Measurements from ENCODE around the gene SCT. TPM values are rescaled to one million over a fixed set of nuclear protein-coding genes. Genes with fewer than 3 reads are reported as not detected.

Gene SCT
- total RNA-seq, 1 experiment from 2014 or later, result not detected

GRCh38 chr11:579830-580601, 47.0 kb downstream of the SCT start:
- H3K4me1 ChIP-seq, result peaks cover 10% of the 10 kb centered on the region

DNA sequence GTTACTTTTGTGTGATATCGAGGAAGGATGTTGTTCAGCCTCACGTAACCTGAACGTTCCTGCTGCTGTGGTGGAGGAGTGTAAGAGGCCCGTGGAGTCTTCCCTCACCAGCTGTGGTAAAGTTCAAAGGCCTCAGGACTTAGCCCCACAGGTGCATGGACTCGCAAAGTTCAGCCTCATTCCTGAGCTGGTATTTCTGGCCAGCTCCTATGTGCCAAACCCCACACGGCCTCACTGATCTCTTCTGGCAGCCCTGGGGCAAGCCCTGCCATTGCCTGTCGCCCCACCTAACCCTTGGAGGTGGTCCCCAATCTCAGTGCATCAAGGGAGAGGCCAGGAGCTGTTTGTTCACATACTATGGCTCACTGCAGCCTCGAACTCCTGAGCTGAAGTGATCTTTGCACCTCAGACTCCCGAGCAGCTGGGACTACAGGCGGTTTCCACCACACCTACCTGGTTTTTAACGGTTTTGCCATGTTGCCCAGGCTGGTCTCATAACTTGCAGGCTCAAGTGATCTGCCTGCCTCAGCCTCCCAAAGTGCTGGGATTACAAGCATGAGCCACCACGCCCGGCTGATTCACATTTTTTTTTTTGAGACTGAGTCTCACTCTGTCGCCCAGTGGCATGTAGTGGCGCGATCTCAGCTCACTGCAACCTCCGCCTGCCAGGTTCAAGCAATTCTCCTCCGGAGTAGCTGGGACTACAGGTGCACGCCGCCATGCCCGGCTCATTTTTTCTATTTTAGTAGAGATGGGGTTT, 48.5 kb downstream of the SCT start:
- Histone ChIP-seq H3K27me3 (peaks cover 11% of the 10 kb centered on the region), H3K36me3 (peaks cover 26% of the 10 kb centered on the region), H3K9me3 (replicated peaks) (no peaks in the 10 kb centered on the region), H3K4me1 (peaks cover 12% of the 10 kb centered on the region), H3K4me3 (no peak overlapping the region), H3K27ac (no peak overlapping the region)
- no peak for DNase-seq

More at GRCh38 chr11:579830-580601, 47.0 kb downstream of the SCT start:
- H3K36me3 ChIP-seq, result peaks cover 34% of the 10 kb centered on the region
- H3K4me3 ChIP-seq, result no peak overlapping the region
- peaks cover 5% of the 10 kb centered on the region; the same call in 1 of the 2 replicates for H3K27me3 ChIP-seq
- H3K27ac ChIP-seq, result no peak overlapping the region
- DNase-seq, result no peak
- H3K9me3 ChIP-seq (replicated peaks), result no peaks in the 10 kb centered on the region

- H3K36me3 ChIP-seq, result peaks cover 17% of the 10 kb centered on the region
- peaks cover 12% of the 10 kb centered on the region for H3K4me1 ChIP-seq
- no peak overlapping the region for H3K27ac ChIP-seq
- DNase-seq, result no peak
- H3K9me3 ChIP-seq (replicated peaks), result no peaks in the 10 kb centered on the region
- H3K4me3 ChIP-seq, result peak overlapping the region; percentile 78
- peaks cover 11% of the 10 kb centered on the region for H3K27me3 ChIP-seq
Measured at GRCh38 chr11:577611-577894, 49.4 kb downstream of the SCT start.

DNA sequence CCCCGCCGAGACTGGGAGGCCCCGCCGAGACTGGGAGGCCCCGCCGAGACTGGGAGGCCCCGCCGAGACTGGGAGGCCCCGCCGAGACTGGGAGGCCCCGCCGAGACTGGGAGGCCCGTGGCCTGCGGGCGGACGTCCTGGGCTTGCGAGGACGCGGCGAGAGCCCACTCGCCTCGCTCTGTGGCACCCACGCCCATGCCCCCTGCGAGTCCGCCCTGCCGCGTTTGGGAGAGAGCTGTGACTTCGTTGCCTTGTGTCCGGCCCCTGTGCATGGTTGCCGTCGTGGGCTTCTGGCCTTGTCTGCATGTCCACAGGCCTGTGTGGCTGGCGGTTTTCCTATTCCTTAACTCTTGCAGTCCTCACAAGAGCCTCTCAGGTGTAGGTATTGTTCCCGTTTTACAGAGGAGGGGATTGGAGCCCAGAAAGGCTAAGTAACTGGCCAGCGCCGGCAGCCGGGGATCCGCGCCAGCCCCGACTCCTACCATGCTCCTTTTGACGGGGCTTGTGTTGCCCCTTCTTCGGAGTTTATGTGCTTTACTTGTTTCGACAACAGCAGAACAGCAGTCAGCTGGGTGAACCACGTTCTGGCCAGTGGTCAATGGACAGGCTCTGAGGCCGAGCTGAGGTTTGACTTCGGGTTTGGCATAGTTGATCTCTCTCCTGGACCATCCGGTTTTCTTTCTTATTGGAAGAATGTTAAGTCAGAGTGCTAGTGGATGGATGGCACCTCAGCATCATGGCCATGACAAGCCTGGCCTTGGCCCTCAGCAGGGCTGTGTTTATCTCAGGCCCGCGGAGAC, 50.0 kb downstream of the SCT start:
- H3K4me3 ChIP-seq, result peak overlapping the region; percentile 78
- H3K27ac ChIP-seq, result peak overlapping the region; percentile 44; the same call in 1 of the 2 replicates
- peaks cover 12% of the 10 kb centered on the region for H3K4me1 ChIP-seq
- H3K27me3 ChIP-seq, result peaks cover 11% of the 10 kb centered on the region
- no peaks in the 10 kb centered on the region for H3K9me3 ChIP-seq (replicated peaks)
- peaks cover 12% of the 10 kb centered on the region for H3K36me3 ChIP-seq
- no peak for DNase-seq

Other genes with a start within 250 kb of the SCT start
- gene PKP3, start 233.0 kb downstream of the SCT start, total RNA-seq (2014; rRNA removed; shearing (Covaris generic)), result 0.18 TPM in 1 of 2 replicates, not detected in the other
- not detected in 2 replicates for gene SIGIRR, start 212.2 kb downstream of the SCT start, total RNA-seq (2014; rRNA removed; shearing (Covaris generic))
- 0.61 and 0.73 TPM in 2 replicates for gene ANO9, start 185.2 kb downstream of the SCT start, total RNA-seq (2014; rRNA removed; shearing (Covaris generic))
- gene PTDSS2, start 176.9 kb downstream of the SCT start, total RNA-seq (2014; rRNA removed; shearing (Covaris generic)), result 30.9 and 34.4 TPM in 2 replicates
- 82.4 and 84.7 TPM in 2 replicates for gene RNH1, start 119.9 kb downstream of the SCT start, total RNA-seq (2014; rRNA removed; shearing (Covaris generic))
- 75.7 and 80.1 TPM in 2 replicates for gene HRAS, start 91.6 kb downstream of the SCT start, total RNA-seq (2014; rRNA removed; shearing (Covaris generic))
- gene LRRC56, start 89.7 kb downstream of the SCT start, total RNA-seq (2014; rRNA removed; shearing (Covaris generic)), result 0.08 and 0.20 TPM in 2 replicates
- gene LMNTD2, start 66.4 kb downstream of the SCT start, total RNA-seq (2014; rRNA removed; shearing (Covaris generic)), result 0.43 and 0.51 TPM in 2 replicates
- 6.9 and 7.4 TPM in 2 replicates for gene RASSF7, start 66.2 kb downstream of the SCT start, total RNA-seq (2014; rRNA removed; shearing (Covaris generic))
- 30.8 and 34.3 TPM in 2 replicates for gene PHRF1, start 50.7 kb downstream of the SCT start, total RNA-seq (2014; rRNA removed; shearing (Covaris generic))
- 3.6 and 5.8 TPM in 2 replicates for gene IRF7, start 11.2 kb downstream of the SCT start, total RNA-seq (2014; rRNA removed; shearing (Covaris generic))
- not detected in 2 replicates for gene CDHR5, start 2.2 kb downstream of the SCT start, total RNA-seq (2014; rRNA removed; shearing (Covaris generic))
- gene DRD4, start 10.1 kb upstream of the SCT start, total RNA-seq (2014; rRNA removed; shearing (Covaris generic)), result not detected in 2 replicates
- 26.6 and 33.6 TPM in 2 replicates for gene DEAF1, start 68.0 kb upstream of the SCT start, total RNA-seq (2014; rRNA removed; shearing (Covaris generic))
- 10.7 and 17.7 TPM in 2 replicates for gene TMEM80, start 68.6 kb upstream of the SCT start, total RNA-seq (2014; rRNA removed; shearing (Covaris generic))
- 12.7 and 18.5 TPM in 2 replicates for gene EPS8L2, start 79.0 kb upstream of the SCT start, total RNA-seq (2014; rRNA removed; shearing (Covaris generic))
- gene TALDO1, start 120.3 kb upstream of the SCT start, total RNA-seq (2014; rRNA removed; shearing (Covaris generic)), result 107 and 108 TPM in 2 replicates
- gene GATD1, start 150.3 kb upstream of the SCT start, total RNA-seq (2014; rRNA removed; shearing (Covaris generic)), result 28.9 and 39.9 TPM in 2 replicates
- gene CEND1, start 162.9 kb upstream of the SCT start, total RNA-seq (2014; rRNA removed; shearing (Covaris generic)), result 1.5 TPM in 2 replicates
- gene SLC25A22, start 171.1 kb upstream of the SCT start, total RNA-seq (2014; rRNA removed; shearing (Covaris generic)), result 20.2 and 22.4 TPM in 2 replicates
- gene PIDD1, start 178.1 kb upstream of the SCT start, total RNA-seq (2014; rRNA removed; shearing (Covaris generic)), result 18.3 and 21.2 TPM in 2 replicates
- 1,150 and 1,247 TPM in 2 replicates for gene RPLP2, start 182.8 kb upstream of the SCT start, total RNA-seq (2014; rRNA removed; shearing (Covaris generic))
- 16.5 and 19.6 TPM in 2 replicates for gene PNPLA2, start 191.7 kb upstream of the SCT start, total RNA-seq (2014; rRNA removed; shearing (Covaris generic))
- gene CRACR2B, start 200.7 kb upstream of the SCT start, total RNA-seq (2014; rRNA removed; shearing (Covaris generic)), result 1.6 and 1.9 TPM in 2 replicates
- 122 and 133 TPM in 2 replicates for gene CD151, start 205.8 kb upstream of the SCT start, total RNA-seq (2014; rRNA removed; shearing (Covaris generic))
- gene POLR2L, start 215.3 kb upstream of the SCT start, total RNA-seq (2014; rRNA removed; shearing (Covaris generic)), result 292 and 344 TPM in 2 replicates
- 26.0 and 26.9 TPM in 2 replicates for gene TSPAN4, start 215.7 kb upstream of the SCT start, total RNA-seq (2014; rRNA removed; shearing (Covaris generic))